ENCODE results near the gene ARGLU1. TPM values are rescaled to one million over a fixed set of nuclear protein-coding genes. Genes with fewer than 3 reads are reported as not detected.

ARGLU1 gene
- total RNA-seq, 1 donor from 2014 or later, result 149 TPM

- Mint-ChIP-seq H3K36me3 (ENCODE audit: insufficient read depth) (peaks cover 5% of the 10 kb centered on the region), H3K27me3 (no peaks in the 10 kb centered on the region), H3K27ac (peak overlapping the region; percentile 94), H3K4me3 (ENCODE audit: low read depth) (no peak overlapping the region), H3K9me3 (ENCODE audit: low read depth) (no peaks in the 10 kb centered on the region), H3K4me1 (ENCODE audit: low read depth) (peaks cover 55% of the 10 kb centered on the region)
- DNase-seq (ENCODE audit: low spot score, unreplicated experiment), result no peak
- peak; percentile 59 for TF ChIP-seq CTCF (IDR thresholded peaks at IDR 0.05; ENCODE audit: unreplicated experiment)
These were observed 47.5 kb downstream of the ARGLU1 start for GRCh38 chr13:106520251-106521054.

- no peaks in the 10 kb centered on the region for H3K27me3 Mint-ChIP-seq
- H3K36me3 Mint-ChIP-seq (ENCODE audit: insufficient read depth), result peaks cover 5% of the 10 kb centered on the region
- H3K4me3 Mint-ChIP-seq (ENCODE audit: low read depth), result no peak overlapping the region
- H3K4me1 Mint-ChIP-seq (ENCODE audit: low read depth), result peaks cover 62% of the 10 kb centered on the region
- TF ChIP-seq CTCF (IDR thresholded peaks at IDR 0.05; ENCODE audit: unreplicated experiment), result no peak
- DNase-seq (ENCODE audit: low spot score, unreplicated experiment), result no peak
- H3K27ac Mint-ChIP-seq, result no peak overlapping the region
- no peaks in the 10 kb centered on the region for H3K9me3 Mint-ChIP-seq (ENCODE audit: low read depth)
These were observed 49.4 kb downstream of the ARGLU1 start for GRCh38 chr13:106518512-106518911.

- TF ChIP-seq CTCF (IDR thresholded peaks at IDR 0.05; ENCODE audit: unreplicated experiment), result no peak
- H3K27ac Mint-ChIP-seq, result no peak overlapping the region
- DNase-seq (ENCODE audit: low spot score, unreplicated experiment), result no peak
- peaks cover 59% of the 10 kb centered on the region for H3K4me1 Mint-ChIP-seq (ENCODE audit: low read depth)
- H3K4me3 Mint-ChIP-seq (ENCODE audit: low read depth), result no peak overlapping the region
- H3K9me3 Mint-ChIP-seq (ENCODE audit: low read depth), result no peaks in the 10 kb centered on the region
- H3K27me3 Mint-ChIP-seq, result no peaks in the 10 kb centered on the region
- H3K36me3 Mint-ChIP-seq (ENCODE audit: insufficient read depth), result peaks cover 7% of the 10 kb centered on the region
These were observed 50.7 kb downstream of the ARGLU1 start for GRCh38 chr13:106517109-106517847.

- Mint-ChIP-seq H3K36me3 (ENCODE audit: insufficient read depth) (peaks cover 16% of the 10 kb centered on the region), H3K9me3 (ENCODE audit: low read depth) (no peaks in the 10 kb centered on the region), H3K4me1 (ENCODE audit: low read depth) (peaks cover 44% of the 10 kb centered on the region), H3K27me3 (no peaks in the 10 kb centered on the region), H3K4me3 (ENCODE audit: low read depth) (no peak overlapping the region), H3K27ac (peak overlapping the region; percentile 21)
- no peak for TF ChIP-seq CTCF (IDR thresholded peaks at IDR 0.05; ENCODE audit: unreplicated experiment)
- no peak for DNase-seq (ENCODE audit: low spot score, unreplicated experiment)
These were observed 52.2 kb downstream of the ARGLU1 start for GRCh38 chr13:106515635-106516254.

GRCh38 chr13:106514928-106515634 is 52.9 kb downstream of the ARGLU1 start:
- Mint-ChIP-seq H3K9me3 (ENCODE audit: low read depth) (no peaks in the 10 kb centered on the region), H3K36me3 (ENCODE audit: insufficient read depth) (peaks cover 19% of the 10 kb centered on the region), H3K4me3 (ENCODE audit: low read depth) (no peak overlapping the region), H3K27ac (no peak overlapping the region), H3K27me3 (no peaks in the 10 kb centered on the region), H3K4me1 (ENCODE audit: low read depth) (peaks cover 38% of the 10 kb centered on the region)
- DNase-seq (ENCODE audit: low spot score, unreplicated experiment), result no peak
- no peak for TF ChIP-seq CTCF (IDR thresholded peaks at IDR 0.05; ENCODE audit: unreplicated experiment)

Data from progenitor cell of endocrine pancreas (in vitro differentiated cells).